Neuronal stem cell (in vitro differentiated cells): ENCODE measurements around the gene XPOT.

Experiments
- DNase-seq: peaks from one replicate; pipeline ENCODE4 v3.0.0-alpha.2; 2013; ENCODE audit warnings: low spot score
- H2AFZ ChIP-seq: one replicate; pipeline ENCODE4 v1.6.1; 2013; ENCODE audit warnings: mild to moderate bottlenecking, low read length, inconsistent platforms
- H2AK5ac ChIP-seq: 2 replicates; pipeline ENCODE4 v1.6.1; 2013; ENCODE audit warnings: low read depth, mild to moderate bottlenecking, inconsistent platforms, low read length, moderate library complexity, mixed read lengths
- H2BK120ac ChIP-seq: 2 replicates; pipeline ENCODE4 v1.6.1; 2013; ENCODE audit warnings: low read depth, mild to moderate bottlenecking, inconsistent platforms, low read length, moderate library complexity, mixed read lengths
- H2BK12ac ChIP-seq: one replicate; pipeline ENCODE4 v1.6.1; 2013; ENCODE audit warnings: low read length, inconsistent platforms
- H2BK15ac ChIP-seq: 2 replicates; pipeline ENCODE4 v1.6.1; 2013; ENCODE audit warnings: mild to moderate bottlenecking, low read length, inconsistent platforms, mixed read lengths
- H2BK5ac ChIP-seq: one replicate; pipeline ENCODE4 v1.6.1; 2013; ENCODE audit warnings: inconsistent platforms, mild to moderate bottlenecking, low read length, moderate library complexity
- H3K14ac ChIP-seq: one replicate; pipeline ENCODE4 v1.6.1; 2013; ENCODE audit warnings: low read length, inconsistent platforms
- H3K18ac ChIP-seq: 2 replicates; pipeline ENCODE4 v1.6.1; 2013; ENCODE audit warnings: low read length, inconsistent platforms
- H3K23ac ChIP-seq: 2 replicates; pipeline ENCODE4 v1.6.1; 2013; ENCODE audit warnings: low read depth, mild to moderate bottlenecking, mixed read lengths, low read length, inconsistent platforms; ENCODE audit not compliant: poor library complexity
- H3K27ac ChIP-seq: replicated peaks from 3 replicates; pipeline ENCODE4 v1.5.1; 2013; ENCODE audit warnings: low read length, inconsistent platforms
- H3K27me3 ChIP-seq, 3 experiments: 2 replicates each; pipeline ENCODE4 v1.6.1; 2013; ENCODE audit warnings: low read length in 3 of 3, mild to moderate bottlenecking in 2 of 3, inconsistent platforms in 1 of 3, low read depth in 1 of 3, mixed read lengths in 1 of 3, moderate library complexity in 1 of 3; ENCODE audit not compliant: control insufficient read depth in 3 of 3, insufficient read depth in 3 of 3
- H3K36me3 ChIP-seq, 2 donors: replicated peaks in 1 of 2; 2 replicates each; pipeline ENCODE4 v1.6.1; 2013; ENCODE audit warnings: low read length in 2 of 2; ENCODE audit not compliant: control insufficient read depth in 2 of 2, insufficient read depth in 2 of 2
- H3K4ac ChIP-seq: 2 replicates; pipeline ENCODE4 v1.6.1; 2013; ENCODE audit warnings: inconsistent platforms, mild to moderate bottlenecking, low read length, moderate library complexity
- H3K4me1 ChIP-seq, 2 donors: 1 replicate in 1 of 2; 2 replicates in 1 of 2; pipeline ENCODE4 v1.6.1; 2013; ENCODE audit warnings: low read length in 2 of 2, low read depth in 1 of 2; ENCODE audit not compliant: control insufficient read depth in 2 of 2, insufficient read depth in 1 of 2
- H3K4me2 ChIP-seq: one replicate; pipeline ENCODE4 v1.6.1; 2013; ENCODE audit warnings: mild to moderate bottlenecking, low read length, inconsistent platforms; ENCODE audit not compliant: insufficient read depth, poor library complexity, severe bottlenecking
- H3K4me3 ChIP-seq, 2 donors: 2 replicates each; pipeline ENCODE4 v1.5.1; 2013; ENCODE audit warnings: low read length in 2 of 2, mild to moderate bottlenecking in 2 of 2, inconsistent platforms in 1 of 2, moderate library complexity in 1 of 2
- H3K79me1 ChIP-seq: one replicate; pipeline ENCODE4 v1.6.1; 2013; ENCODE audit warnings: low read depth, mild to moderate bottlenecking, inconsistent platforms, low read length, moderate library complexity
- H3K9ac ChIP-seq: one replicate; pipeline ENCODE4 v1.6.1; 2013; ENCODE audit warnings: mild to moderate bottlenecking, low read depth, low read length, inconsistent platforms; ENCODE audit not compliant: poor library complexity
- H3K9me3 ChIP-seq, 2 donors: replicated peaks in 1 of 2; 2 replicates each; pipeline versions ENCODE3 to v1.6.1; 2013; ENCODE audit warnings: low read length in 2 of 2, mild to moderate bottlenecking in 2 of 2, inconsistent platforms in 1 of 2, low read depth in 1 of 2, mixed read lengths in 1 of 2, moderate library complexity in 1 of 2; ENCODE audit not compliant: control insufficient read depth in 2 of 2, insufficient read depth in 1 of 2
- H4K8ac ChIP-seq: one replicate; pipeline ENCODE4 v1.6.1; 2013; ENCODE audit warnings: low read depth, mild to moderate bottlenecking, inconsistent platforms, low read length, moderate library complexity
- H4K91ac ChIP-seq: one replicate; pipeline ENCODE4 v1.6.1; 2013; ENCODE audit warnings: low read length, low read depth, mild to moderate bottlenecking, inconsistent platforms; ENCODE audit not compliant: poor library complexity
- WGBS, 2 donors: extraction: QIAGEN DNeasy Blood & Tissue Kit; methylation state at CpG; one replicate each; pipeline ENCODE4 v1.1.7; 2013; ENCODE audit warnings: missing lambda C conversion rate in 2 of 2, mixed read lengths in 1 of 2; ENCODE audit not compliant: insufficient read length in 2 of 2, insufficient replicate concordance in 1 of 2; ENCODE audit errors: extremely low coverage in 2 of 2; 5-methylcytosine and 5-hydroxymethylcytosine counted together

Gene XPOT

DNA sequence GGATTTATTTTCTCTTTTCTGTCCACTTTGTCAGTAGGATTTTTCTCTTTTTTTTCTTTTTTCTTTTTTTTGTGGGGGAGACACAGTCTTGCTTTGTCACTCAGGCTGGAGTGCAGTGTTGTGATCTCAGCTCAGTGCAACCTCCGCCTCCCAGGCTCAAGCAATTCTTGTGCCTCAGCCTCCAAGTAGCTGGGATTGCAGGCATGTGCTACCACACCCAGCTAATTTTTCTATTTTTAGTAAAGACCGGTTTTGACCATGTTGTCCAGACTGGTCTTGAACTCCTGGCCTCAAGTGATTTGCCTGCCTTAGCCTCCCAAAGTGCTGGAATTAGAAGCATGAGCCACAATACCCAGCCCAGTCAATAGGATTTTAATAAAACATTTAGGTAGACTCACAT lies 26.7 kb downstream of the XPOT start:
- no peak overlapping the region for H2BK120ac ChIP-seq
- no peak overlapping the region for H3K23ac ChIP-seq
- H2BK5ac ChIP-seq = no peak overlapping the region
- H3K4ac ChIP-seq = no peak overlapping the region
- H3K27ac ChIP-seq = no peak overlapping the region
- H3K18ac ChIP-seq = no peak overlapping the region
- peaks cover 32 to 100% of the 10 kb centered on the region in 2 donors for H3K36me3 ChIP-seq
- H3K79me1 ChIP-seq = no peaks in the 10 kb centered on the region
- no peak overlapping the region for H2AFZ ChIP-seq
- no peak overlapping the region for H3K4me2 ChIP-seq
- no peak overlapping the region for H4K91ac ChIP-seq
- H3K9me3 ChIP-seq = no peaks in the 10 kb centered on the region
- H3K9ac ChIP-seq = no peak overlapping the region
- H2BK12ac ChIP-seq = no peak overlapping the region
- H3K27me3 ChIP-seq = no peaks in the 10 kb centered on the region
- H3K14ac ChIP-seq = no peak overlapping the region
- no CpG with 5 or more reads among the region's 2 CpGs for WGBS, 2 donors
- no peak for DNase-seq
- H2AK5ac ChIP-seq = no peak overlapping the region
- no peak overlapping the region for H4K8ac ChIP-seq
- no peak overlapping the region for H2BK15ac ChIP-seq
- no peaks in the 10 kb centered on the region for H3K4me1 ChIP-seq
- H3K4me3 ChIP-seq = no peak overlapping the region

DNA sequence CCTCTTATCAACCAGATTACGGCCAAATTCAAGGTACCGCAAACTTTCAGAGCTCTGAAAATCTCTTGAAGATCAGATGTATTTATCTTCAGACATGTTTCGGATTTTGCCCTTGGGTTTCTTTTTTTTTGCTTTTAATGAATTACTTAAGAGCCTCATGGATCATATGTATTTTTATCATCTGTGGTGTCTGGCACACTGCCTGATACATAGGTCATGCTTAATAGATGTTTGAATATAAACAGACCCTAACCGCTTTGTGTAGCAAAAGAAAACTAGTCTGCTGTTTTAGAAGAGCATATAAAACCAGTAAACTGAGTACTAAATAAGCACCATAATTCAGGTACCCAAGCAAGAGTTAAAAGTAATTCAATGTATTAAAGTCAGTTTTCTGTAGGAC lies 27.6 kb downstream of the XPOT start:
- Histone ChIP-seq H2BK120ac (no peak overlapping the region), H3K9me3 (no peaks in the 10 kb centered on the region), H3K4me1 (no peaks in the 10 kb centered on the region), H3K4me3 (no peak overlapping the region), H2BK12ac (no peak overlapping the region), H2AK5ac (no peak overlapping the region), H3K4ac (no peak overlapping the region), H4K8ac (no peak overlapping the region), H3K18ac (no peak overlapping the region), H2BK5ac (no peak overlapping the region), H3K14ac (no peak overlapping the region), H3K9ac (no peak overlapping the region), H3K79me1 (no peaks in the 10 kb centered on the region), H2AFZ (no peak overlapping the region), H2BK15ac (no peak overlapping the region), H3K23ac (no peak overlapping the region), H3K27me3 (no peaks in the 10 kb centered on the region), H3K4me2 (no peak overlapping the region), H4K91ac (no peak overlapping the region), H3K27ac (no peak overlapping the region), H3K36me3 (peaks cover 34 to 100% of the 10 kb centered on the region in 2 donors)
- WGBS, 2 donors = no CpG with 5 or more reads among the region's 4 CpGs
- DNase-seq = no peak

DNA sequence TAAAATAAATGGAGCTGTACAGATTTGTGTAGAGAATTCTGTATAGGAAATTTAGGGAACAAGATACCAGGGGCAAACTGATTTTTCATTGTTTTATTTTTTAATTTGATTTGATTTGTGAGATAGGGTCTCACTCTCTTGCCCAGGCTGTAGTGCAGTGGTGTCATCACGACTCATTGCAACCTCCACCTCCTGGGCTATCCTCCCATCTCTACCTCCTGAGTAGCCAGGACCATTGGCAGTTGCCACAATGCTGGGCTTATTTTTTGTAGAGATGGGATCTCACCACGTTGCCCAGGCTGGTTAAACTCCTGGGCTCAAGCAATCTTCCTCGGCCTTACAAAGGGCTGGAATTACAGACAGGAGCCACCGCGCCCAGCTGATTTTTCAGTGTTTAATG lies 29.7 kb downstream of the XPOT start:
- H2BK5ac ChIP-seq = no peak overlapping the region
- WGBS, 2 donors = no CpG with 5 or more reads among the region's 5 CpGs

DNA sequence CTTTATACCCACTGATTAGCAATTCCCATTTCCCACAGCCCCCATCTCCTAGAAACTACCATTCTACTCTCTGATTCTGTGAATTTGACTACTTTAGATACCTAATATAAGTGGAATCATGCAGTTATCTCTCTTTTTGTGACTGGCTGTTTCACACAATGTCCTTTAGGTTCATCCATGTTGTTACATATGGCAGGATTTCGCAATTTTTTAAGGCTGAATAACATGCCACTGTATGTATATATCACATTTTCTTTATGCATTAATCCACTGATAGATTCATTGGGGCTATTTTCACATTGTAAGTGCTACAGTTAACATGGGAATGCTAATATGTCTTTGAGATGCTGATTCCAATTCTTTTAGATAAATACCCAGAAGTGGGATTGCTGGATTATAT lies 35.9 kb downstream of the XPOT start:
- H4K91ac ChIP-seq = no peak overlapping the region
- H2BK120ac ChIP-seq = no peak overlapping the region
- H3K4me1 ChIP-seq = no peaks in the 10 kb centered on the region
- no peaks in the 10 kb centered on the region for H3K27me3 ChIP-seq
- H3K36me3 ChIP-seq = peaks cover 32 to 97% of the 10 kb centered on the region in 2 donors
- no peaks in the 10 kb centered on the region for H3K79me1 ChIP-seq
- no peaks in the 10 kb centered on the region for H3K9me3 ChIP-seq
- H3K23ac ChIP-seq = no peak overlapping the region
- no peak overlapping the region for H3K4me2 ChIP-seq
- H3K4ac ChIP-seq = no peak overlapping the region
- no peak overlapping the region for H2AK5ac ChIP-seq
- no peak overlapping the region for H2BK15ac ChIP-seq
- DNase-seq = no peak
- H3K27ac ChIP-seq = no peak overlapping the region
- H2BK12ac ChIP-seq = no peak overlapping the region
- H3K18ac ChIP-seq = no peak overlapping the region
- no CpG with 5 or more reads among the region's 1 CpG for WGBS, 2 donors
- H3K4me3 ChIP-seq = no peak overlapping the region
- H4K8ac ChIP-seq = no peak overlapping the region
- no peak overlapping the region for H3K9ac ChIP-seq
- H3K14ac ChIP-seq = no peak overlapping the region
- H2BK5ac ChIP-seq = no peak overlapping the region
- no peak overlapping the region for H2AFZ ChIP-seq

More for the DNA sequence above, 29.7 kb downstream of the XPOT start:
- H2BK15ac ChIP-seq = no peak overlapping the region
- no peaks in the 10 kb centered on the region for H3K79me1 ChIP-seq
- H3K9me3 ChIP-seq = no peaks in the 10 kb centered on the region
- H2AK5ac ChIP-seq = no peak overlapping the region
- no peak overlapping the region for H3K9ac ChIP-seq
- H3K27ac ChIP-seq = no peak overlapping the region
- no peak overlapping the region for H2BK120ac ChIP-seq
- H3K14ac ChIP-seq = no peak overlapping the region
- no peaks in the 10 kb centered on the region for H3K4me1 ChIP-seq
- DNase-seq = no peak
- H3K18ac ChIP-seq = no peak overlapping the region
- no peak overlapping the region for H3K4ac ChIP-seq
- H3K4me2 ChIP-seq = no peak overlapping the region
- no peak overlapping the region for H3K4me3 ChIP-seq
- no peak overlapping the region for H4K91ac ChIP-seq
- no peak overlapping the region for H3K23ac ChIP-seq
- peaks cover 37 to 100% of the 10 kb centered on the region in 2 donors for H3K36me3 ChIP-seq
- no peak overlapping the region for H4K8ac ChIP-seq
- no peak overlapping the region for H2AFZ ChIP-seq
- H2BK12ac ChIP-seq = no peak overlapping the region
- H3K27me3 ChIP-seq = no peaks in the 10 kb centered on the region
